ENCODE results near the gene JARID2.

JARID2 gene

GRCh38 chr6:15398633-15399275 is 152.9 kb downstream of the JARID2 start:
- ChIA-PET CTCF (interaction anchor here (0.6 to 5.4 kb wide), 7 partner anchors 8 to 295 kb away, joined by 3 to 25 read pairs (median 3); no protein-coding TSS in a partner anchor), POLR2A (no interaction called here)
- Histone ChIP-seq H3K9me3 (ENCODE audit: control insufficient read depth, insufficient read depth, low read depth, low read length) (no peaks in the 10 kb centered on the region), H3K27ac (ENCODE audit: extremely low read depth, low read depth, low read length) (no peak overlapping the region), H3K4me1 (ENCODE audit: control insufficient read depth, insufficient read depth, low read length) (peaks cover 37% of the 10 kb centered on the region), H3K36me3 (ENCODE audit: control insufficient read depth in 2 of 2, insufficient read depth in 1 of 2, low read length in 2 of 2) (no peaks in the 10 kb centered on the region), H3K4me3 (ENCODE audit: low read depth, low read length) (no peak overlapping the region)
- no peak for TF ChIP-seq ZBTB20 (tag by site-specific recombination; IDR thresholded peaks at IDR 0.05)
- TF ChIP-seq FEZF1 (tag by site-specific recombination; IDR thresholded peaks at IDR 0.05) = no peak
- no peak for TF ChIP-seq ZNF223 (tag by site-specific recombination; IDR thresholded peaks at IDR 0.05)
- no peak for TF ChIP-seq ZNF362 (tag by site-specific recombination; IDR thresholded peaks at IDR 0.05)
- TF ChIP-seq HIC1 (tag by site-specific recombination; IDR thresholded peaks at IDR 0.05) = no peak
- TF ChIP-seq ZNF560 (tag by site-specific recombination; IDR thresholded peaks at IDR 0.05; ENCODE audit: borderline replicate concordance) = no peak
- TF ChIP-seq ZBTB1 (tag by site-specific recombination; IDR thresholded peaks at IDR 0.05) = no peak
- TF ChIP-seq ZNF157 (tag by site-specific recombination; IDR thresholded peaks at IDR 0.05) = no peak
- no peak for TF ChIP-seq ZNF629 (tag by site-specific recombination; IDR thresholded peaks at IDR 0.05)
- no peak for TF ChIP-seq ZSCAN18 (tag by site-specific recombination; IDR thresholded peaks at IDR 0.05)
- no peak for TF ChIP-seq TCF7L2 (IDR thresholded peaks at IDR 0.05; ENCODE audit: borderline replicate concordance, low read depth, low read length)
- no peak for TF ChIP-seq ZNF658 (tag by site-specific recombination; IDR thresholded peaks at IDR 0.05)
- no peak for TF ChIP-seq ZNF169 (tag by site-specific recombination; IDR thresholded peaks at IDR 0.05)
- no peak for TF ChIP-seq ZNF280D (tag by site-specific recombination; IDR thresholded peaks at IDR 0.05)
- TF ChIP-seq ZNF184 (tag by site-specific recombination; IDR thresholded peaks at IDR 0.05) = no peak

GRCh38 chr6:15399641-15400470 is 154.0 kb downstream of the JARID2 start:
- Histone ChIP-seq H3K4me3 (ENCODE audit: low read depth, low read length) (peak overlapping the region; percentile 15; the same call in 1 of the 2 replicates), H3K4me1 (ENCODE audit: control insufficient read depth, insufficient read depth, low read length) (peaks cover 46% of the 10 kb centered on the region), H3K36me3 (ENCODE audit: control insufficient read depth in 2 of 2, insufficient read depth in 1 of 2, low read length in 2 of 2) (no peaks in the 10 kb centered on the region), H3K9me3 (ENCODE audit: control insufficient read depth, insufficient read depth, low read depth, low read length) (no peaks in the 10 kb centered on the region), H3K27ac (ENCODE audit: extremely low read depth, low read depth, low read length) (peak overlapping the region; percentile 83)
- ChIA-PET POLR2A (interaction anchor here (0.5 to 1.5 kb wide), 12 partner anchors 9 to 769 kb away, joined by 3 to 11 read pairs (median 4); partner anchors contain the start of genes JARID2 and MYLIP), CTCF (interaction anchor here (0.6 to 5.4 kb wide), 7 partner anchors 9 to 93 kb away, joined by 3 to 25 read pairs (median 3); no protein-coding TSS in a partner anchor)
- TF ChIP-seq ZNF843 (tag by site-specific recombination; IDR thresholded peaks at IDR 0.05) = peak; percentile 51
- TF ChIP-seq INSM2 (tag by site-specific recombination; IDR thresholded peaks at IDR 0.05) = no peak
- TF ChIP-seq KLF10 (tag by site-specific recombination; IDR thresholded peaks at IDR 0.05) = no peak; the same call in 1 of the 2 replicates
- peak; percentile 41; the same call in 1 of the 2 replicates for TF ChIP-seq REST (tag by site-specific recombination; IDR thresholded peaks at IDR 0.05)
